Esophagus squamous epithelium (tissue), 4 donors: ENCODE measurements around the gene FAM90A26. TPM values are rescaled to one million over a fixed set of nuclear protein-coding genes. Genes with fewer than 3 reads are reported as not detected.

Source experiments
- total RNA-seq, 4 donors: library from RNA; depleted of rRNA; stranded (reverse); fragments of >200 nt; gene quantifications; one replicate each; pipeline ENCODE4 v1.1.0, GENCODE V29; 2016

The FAM90A26 gene
- total RNA-seq, 4 donors from 2014 or later = not detected

Other genes starting within 250 kb of the FAM90A26 start
- not detected for gene USP17L10, start 40.2 kb downstream of the FAM90A26 start, total RNA-seq
- gene USP17L11, start 45.0 kb downstream of the FAM90A26 start, total RNA-seq = not detected
- not detected for gene USP17L12, start 49.7 kb downstream of the FAM90A26 start, total RNA-seq
- gene USP17L13, start 54.5 kb downstream of the FAM90A26 start, total RNA-seq = not detected
- not detected for gene USP17L15, start 64.0 kb downstream of the FAM90A26 start, total RNA-seq
- not detected for gene USP17L17, start 73.5 kb downstream of the FAM90A26 start, total RNA-seq
- not detected for gene USP17L18, start 78.2 kb downstream of the FAM90A26 start, total RNA-seq
- gene USP17L19, start 83.0 kb downstream of the FAM90A26 start, total RNA-seq = not detected
- not detected for gene USP17L20, start 87.7 kb downstream of the FAM90A26 start, total RNA-seq
- gene USP17L21, start 92.5 kb downstream of the FAM90A26 start, total RNA-seq = not detected
- gene USP17L22, start 97.2 kb downstream of the FAM90A26 start, total RNA-seq = not detected
- gene USP17L24, start 154.8 kb downstream of the FAM90A26 start, total RNA-seq = not detected
- gene USP17L25, start 159.5 kb downstream of the FAM90A26 start, total RNA-seq = not detected
- gene USP17L26, start 164.2 kb downstream of the FAM90A26 start, total RNA-seq = not detected
- not detected for gene USP17L5, start 169.0 kb downstream of the FAM90A26 start, total RNA-seq
- not detected for gene USP17L27, start 173.7 kb downstream of the FAM90A26 start, total RNA-seq
- gene USP17L28, start 178.5 kb downstream of the FAM90A26 start, total RNA-seq = not detected
- gene USP17L29, start 183.2 kb downstream of the FAM90A26 start, total RNA-seq = not detected
- gene USP17L30, start 192.7 kb downstream of the FAM90A26 start, total RNA-seq = not detected